LNCaP clone FGC (cell line): ENCODE measurements around the gene CBX6.
A peak's percentile ranks its signal among the peaks of the same experiment; 100 is the strongest.
"Not testable (repeated sequence)": the region's sequence is repeated elsewhere in the genome, so short reads cannot be mapped to it uniquely, and the experiment has no call there.

Experiments
- DNase-seq: peaks from one replicate; pipeline ENCODE4 v3.0.0-alpha.2; 2011; ENCODE audit warnings: low read depth
- H3K4me3 ChIP-seq: 2 replicates; pipeline ENCODE4 v1.5.1; 2011; ENCODE audit warnings: mild to moderate bottlenecking, low read depth, low read length, control low read depth
- CTCF ChIP-seq: IDR thresholded peaks from 2 replicates; pipeline ENCODE4 v1.5.1; 2012; ENCODE audit warnings: mild to moderate bottlenecking; ENCODE audit not compliant: control insufficient read depth, insufficient read depth; ENCODE audit errors: extremely low read depth

The CBX6 gene

GRCh38 chr22:38872172-38872830 is at the start of gene CBX6:
CBX6 (minus strand) TSS chr22:38872216; CDS start chr22:38872190, 26 bp downstream.
- peak; percentile 54 for DNase-seq
- no peak for TF ChIP-seq CTCF
- peak within 1 kb of the TSS; percentile 73 for H3K4me3 ChIP-seq

GRCh38 chr22:38921806-38922205 is 49.8 kb upstream of the CBX6 start:
- TF ChIP-seq CTCF, result no peak
- no peak overlapping the region for H3K4me3 ChIP-seq
- DNase-seq, result no peak

- TF ChIP-seq CTCF, result no peak
- H3K4me3 ChIP-seq, result no peak overlapping the region
- DNase-seq, result peak; percentile 92
Observed at GRCh38 chr22:38921120-38921519, 49.1 kb upstream of the CBX6 start.

- no peak for TF ChIP-seq CTCF
- DNase-seq, result no peak
- no peak overlapping the region for H3K4me3 ChIP-seq
Observed at GRCh38 chr22:38919631-38920190, 47.7 kb upstream of the CBX6 start.

GRCh38 chr22:38911434-38911833 is 39.4 kb upstream of the CBX6 start:
- DNase-seq, result no peak
- no peak for TF ChIP-seq CTCF
- H3K4me3 ChIP-seq, result no peak overlapping the region

- TF ChIP-seq CTCF, result no peak
- no peak for DNase-seq
- H3K4me3 ChIP-seq, result no peak overlapping the region
Observed at GRCh38 chr22:38907767-38908166, 35.8 kb upstream of the CBX6 start.

- no peak overlapping the region for H3K4me3 ChIP-seq
- TF ChIP-seq CTCF, result no peak
- DNase-seq, result no peak
Observed at GRCh38 chr22:38906052-38906451, 34.0 kb upstream of the CBX6 start.

- not testable (repeated sequence) for DNase-seq, H3K4me3 ChIP-seq
Observed at GRCh38 chr22:38904052-38904617, 32.1 kb upstream of the CBX6 start.
